Measurements from ENCODE around the gene KIAA1328.
"Not testable (repeated sequence)": the region's sequence is repeated elsewhere in the genome, so short reads cannot be mapped to it uniquely, and the experiment has no call there.

Gene KIAA1328

DNA sequence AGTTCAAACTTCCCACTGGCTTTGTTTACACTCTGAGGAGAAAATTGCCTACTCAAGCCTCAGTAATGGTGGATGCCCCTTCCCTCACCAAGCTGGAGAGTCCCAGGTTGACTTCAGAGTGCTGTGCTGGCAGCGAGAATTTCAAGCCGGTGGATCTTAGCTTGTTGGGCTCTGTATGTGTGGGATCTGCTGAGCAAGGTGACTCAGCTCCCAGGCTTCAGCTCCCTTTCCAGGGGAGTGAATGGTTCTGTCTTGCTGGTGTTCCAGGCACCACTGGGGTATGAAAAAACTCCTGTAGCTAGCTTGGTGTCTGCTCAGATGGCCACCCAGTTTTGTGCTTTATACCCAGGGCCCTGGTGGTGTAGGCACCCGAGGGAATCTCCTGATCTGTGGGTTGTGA, 50.9 kb downstream of the KIAA1328 start:
- DNase-seq (ENCODE audit: extremely low read depth in 1 of 2, low read depth in 1 of 2): not testable (repeated sequence)

GRCh38 chr18:36885981-36886380, 57.1 kb downstream of the KIAA1328 start:
- DNase-seq (ENCODE audit: extremely low read depth in 1 of 2, low read depth in 1 of 2): no peak

- no peak for DNase-seq (ENCODE audit: extremely low read depth in 1 of 2, low read depth in 1 of 2)
Observed at GRCh38 chr18:36887114-36887513, 58.2 kb downstream of the KIAA1328 start.

- no peak for DNase-seq (ENCODE audit: extremely low read depth in 1 of 2, low read depth in 1 of 2)
Observed at GRCh38 chr18:36887864-36888263, 58.9 kb downstream of the KIAA1328 start.

DNA sequence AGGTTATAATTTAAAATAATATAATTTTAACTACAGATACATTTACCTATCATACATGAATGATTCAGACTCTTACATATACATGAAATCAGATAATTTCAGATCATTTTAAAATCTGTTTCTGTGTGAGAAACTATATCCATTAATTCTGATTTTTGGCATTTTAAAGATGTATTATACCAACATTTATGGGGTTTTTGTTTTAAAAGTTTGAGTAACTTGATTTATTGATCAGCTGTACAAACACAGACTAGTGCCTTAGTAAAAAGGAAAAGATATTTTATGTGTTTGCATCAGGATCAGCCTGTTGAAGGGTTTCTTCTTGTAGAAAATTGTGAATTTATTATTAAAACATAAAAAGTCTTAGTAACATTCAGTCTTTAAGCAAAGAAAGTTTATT, 59.9 kb downstream of the KIAA1328 start:
- DNase-seq (ENCODE audit: extremely low read depth in 1 of 2, low read depth in 1 of 2): no peak

GRCh38 chr18:36889321-36889720, 60.4 kb downstream of the KIAA1328 start:
- DNase-seq (ENCODE audit: extremely low read depth in 1 of 2, low read depth in 1 of 2): no peak

DNA sequence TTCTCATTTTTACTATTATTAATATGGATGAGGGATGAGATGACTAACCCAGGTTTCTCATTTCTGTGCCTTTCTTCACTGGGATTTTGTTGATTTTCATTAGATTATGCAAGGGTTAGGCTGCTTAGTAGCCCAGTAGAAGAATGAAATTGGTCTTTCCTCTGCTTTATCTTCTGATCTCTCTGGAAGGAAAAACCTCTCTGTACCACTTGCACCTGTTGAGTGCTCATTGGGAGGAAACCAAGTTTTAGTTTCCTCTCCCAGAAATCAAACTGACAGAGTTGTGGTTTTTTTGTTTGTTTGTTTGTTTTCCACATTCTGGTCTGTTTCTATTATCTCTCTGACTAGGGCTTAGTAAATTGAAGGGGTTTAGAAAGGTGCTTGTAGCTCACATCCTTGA, 60.8 kb downstream of the KIAA1328 start:
- DNase-seq (ENCODE audit: extremely low read depth in 1 of 2, low read depth in 1 of 2): no peak

GRCh38 chr18:36890598-36890997, 61.7 kb downstream of the KIAA1328 start:
- DNase-seq (ENCODE audit: extremely low read depth in 1 of 2, low read depth in 1 of 2): no peak

DNA sequence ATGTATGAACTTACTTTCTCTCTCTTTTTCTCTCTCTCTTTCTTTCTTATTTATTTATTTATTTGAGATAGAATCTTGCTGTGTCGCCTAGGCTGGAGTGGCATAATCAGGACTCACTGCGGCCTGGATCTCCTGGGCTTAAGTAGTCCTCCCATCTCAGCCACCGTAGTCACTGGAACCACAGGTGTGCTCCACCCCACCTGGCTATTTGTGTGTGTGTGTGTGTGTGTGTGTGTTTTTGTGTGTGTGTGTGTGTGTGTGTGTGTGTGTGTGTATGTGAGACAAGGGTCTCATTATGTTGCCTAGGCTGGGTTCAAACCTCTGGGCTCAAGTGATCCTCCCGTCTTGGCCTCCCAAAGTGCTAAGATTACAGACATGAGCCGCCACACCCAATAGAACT, 64.3 kb downstream of the KIAA1328 start:
- DNase-seq (ENCODE audit: extremely low read depth in 1 of 2, low read depth in 1 of 2): no peak

- DNase-seq (ENCODE audit: extremely low read depth in 1 of 2, low read depth in 1 of 2): no peak
Observed at GRCh38 chr18:36895606-36896005, 66.7 kb downstream of the KIAA1328 start.

DNA sequence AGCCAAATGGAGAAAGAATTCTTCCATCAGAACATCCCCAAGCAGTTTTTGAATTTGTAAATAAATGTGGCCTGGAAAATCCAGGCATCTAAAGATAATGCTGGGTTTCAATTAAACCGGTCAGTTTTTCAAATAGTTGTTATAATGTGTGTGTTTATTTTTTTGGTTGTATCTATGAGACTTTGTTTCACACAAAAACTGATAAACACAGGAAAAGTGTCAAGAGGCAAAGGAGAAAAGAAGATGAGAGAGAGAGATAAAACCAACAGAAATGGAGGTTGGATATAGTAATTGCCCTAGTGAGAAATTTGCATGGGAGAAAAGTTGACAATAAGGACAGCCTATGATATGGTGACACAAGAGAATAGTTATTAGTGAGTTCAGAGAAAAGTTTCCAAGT, 68.3 kb downstream of the KIAA1328 start:
- DNase-seq (ENCODE audit: extremely low read depth in 1 of 2, low read depth in 1 of 2): no peak

DNA sequence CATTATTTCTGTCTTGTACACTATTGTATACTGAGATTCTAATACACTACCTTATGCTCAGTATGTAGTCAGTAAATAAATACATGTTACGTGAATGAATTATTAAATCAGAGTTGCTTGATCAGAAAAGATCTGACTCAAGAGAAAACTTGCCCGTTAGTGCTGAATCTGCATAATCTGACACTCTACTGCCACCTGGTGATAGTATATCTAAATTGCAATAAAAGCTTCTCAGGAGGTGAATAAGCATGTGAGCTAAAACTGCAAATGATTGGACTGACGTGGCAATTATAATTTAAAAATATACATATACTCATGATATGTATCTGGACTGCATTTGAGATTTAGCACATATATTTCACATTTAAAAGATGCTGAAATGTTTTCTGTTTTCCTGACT, 70.4 kb downstream of the KIAA1328 start:
- no peak for DNase-seq (ENCODE audit: extremely low read depth in 1 of 2, low read depth in 1 of 2)

DNA sequence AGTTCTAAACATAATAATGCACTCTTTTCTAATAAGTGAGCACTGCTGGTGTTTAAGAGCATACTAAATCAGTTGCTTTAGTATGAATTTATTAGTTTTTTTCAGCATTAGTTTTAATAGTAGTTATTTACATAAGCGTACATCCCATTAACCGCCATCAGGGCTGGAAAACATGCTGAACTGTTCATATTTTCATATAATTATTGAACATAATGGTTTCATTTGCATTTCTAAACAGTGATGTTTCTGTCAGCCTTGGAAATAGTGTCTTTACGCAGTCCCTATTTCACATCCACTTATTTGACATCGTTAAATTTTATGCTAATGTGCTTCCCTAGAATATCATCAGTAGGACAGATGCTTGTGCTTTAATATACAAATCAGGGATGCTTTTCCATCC, 71.5 kb downstream of the KIAA1328 start:
- no peak for DNase-seq (ENCODE audit: extremely low read depth in 1 of 2, low read depth in 1 of 2)

DNA sequence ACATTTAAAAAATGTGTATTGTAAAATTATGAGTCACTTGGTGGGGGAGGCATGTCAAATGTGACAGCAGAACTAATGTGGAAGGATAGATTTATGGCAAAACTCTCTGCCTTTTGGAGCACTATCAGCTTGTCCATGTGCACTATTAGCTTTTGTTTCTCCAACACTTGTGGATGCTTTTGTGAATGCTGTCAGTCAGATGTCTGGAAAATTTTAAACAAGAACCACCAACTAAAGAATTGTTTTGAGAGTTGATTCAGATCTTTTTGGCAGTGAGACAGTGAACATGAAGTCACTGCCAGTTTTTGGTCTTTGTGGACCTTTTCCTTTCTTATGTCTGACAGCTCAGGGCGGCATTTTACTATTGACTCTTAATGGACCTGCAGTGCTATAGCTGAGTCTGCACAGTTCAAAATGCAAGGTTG, 72.4 kb downstream of the KIAA1328 start:
- DNase-seq (ENCODE audit: extremely low read depth in 1 of 2, low read depth in 1 of 2): no peak

GRCh38 chr18:36903215-36903928, 74.4 kb downstream of the KIAA1328 start:
- DNase-seq (ENCODE audit: extremely low read depth in 1 of 2, low read depth in 1 of 2): no peak

DNA sequence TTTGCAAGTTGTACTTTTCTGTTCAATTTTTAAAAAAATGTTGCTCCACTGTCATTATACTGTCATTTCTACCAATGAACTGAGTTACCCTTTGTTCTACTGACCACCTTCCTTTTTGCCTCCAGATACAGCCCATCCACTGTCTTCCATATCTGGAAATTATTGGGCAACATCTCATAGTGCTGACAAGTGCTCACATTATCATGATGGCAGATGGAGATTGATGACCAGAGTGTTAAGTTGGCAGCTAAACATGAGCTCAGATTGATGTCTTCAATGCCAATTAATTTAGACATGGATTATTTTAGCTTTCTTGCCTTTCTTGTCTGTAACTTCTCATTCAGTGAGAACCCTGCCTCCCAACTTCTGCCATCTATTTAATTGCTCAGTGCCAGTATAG, 76.6 kb downstream of the KIAA1328 start:
- DNase-seq (ENCODE audit: extremely low read depth in 1 of 2, low read depth in 1 of 2): no peak

DNA sequence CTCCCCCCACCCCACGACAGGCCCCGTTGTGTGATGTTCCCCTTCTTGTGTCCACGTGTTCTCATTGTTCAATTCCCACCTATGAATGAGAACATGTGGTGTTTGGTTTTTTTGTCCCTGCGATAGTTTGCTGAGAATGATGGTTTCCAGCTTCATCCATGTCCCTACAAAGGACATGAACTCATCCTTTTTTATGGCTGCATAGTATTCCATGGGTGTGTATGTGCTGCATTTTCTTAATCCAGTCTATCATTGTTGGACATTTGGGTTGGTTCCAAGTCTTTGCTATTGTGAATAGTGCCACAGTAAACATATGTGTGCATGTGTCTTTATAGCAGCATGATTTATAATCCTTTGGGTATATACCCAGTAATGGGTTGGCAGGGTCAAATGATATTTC, 80.4 kb downstream of the KIAA1328 start:
- not testable (repeated sequence) for DNase-seq (ENCODE audit: extremely low read depth in 1 of 2, low read depth in 1 of 2)

GRCh38 chr18:36912887-36913286, 84.0 kb downstream of the KIAA1328 start:
- no peak for DNase-seq (ENCODE audit: extremely low read depth in 1 of 2, low read depth in 1 of 2)

GRCh38 chr18:36917907-36918306, 89.0 kb downstream of the KIAA1328 start:
- no peak for DNase-seq (ENCODE audit: extremely low read depth in 1 of 2, low read depth in 1 of 2)

DNA sequence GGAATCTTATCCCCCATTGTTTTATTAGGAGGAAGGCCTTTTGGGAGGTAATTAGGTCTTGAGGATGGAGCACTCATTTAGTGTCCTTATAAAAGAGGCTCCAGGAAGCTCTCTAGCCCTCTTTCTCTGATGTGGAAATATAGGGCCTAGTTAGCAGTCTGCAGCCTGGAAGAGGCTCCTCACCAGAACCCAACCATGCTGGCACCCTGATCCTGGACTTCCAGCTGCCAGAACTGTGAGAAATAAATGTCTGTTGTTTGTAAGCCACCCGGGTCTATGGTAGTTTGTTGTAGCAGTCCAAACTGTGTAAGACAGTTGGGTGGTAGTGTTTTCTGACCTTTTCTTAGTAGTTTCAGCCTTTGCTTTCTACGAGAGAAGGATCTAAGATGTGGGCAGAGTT, 100.7 kb downstream of the KIAA1328 start:
- DNase-seq (ENCODE audit: extremely low read depth in 1 of 2, low read depth in 1 of 2): no peak

GRCh38 chr18:36931106-36931505, 102.2 kb downstream of the KIAA1328 start:
- no peak for DNase-seq (ENCODE audit: extremely low read depth in 1 of 2, low read depth in 1 of 2)

GRCh38 chr18:36933552-36933951, 104.6 kb downstream of the KIAA1328 start:
- DNase-seq (ENCODE audit: extremely low read depth in 1 of 2, low read depth in 1 of 2): no peak

- DNase-seq (ENCODE audit: extremely low read depth in 1 of 2, low read depth in 1 of 2): no peak
Observed at GRCh38 chr18:36934884-36935283, 106.0 kb downstream of the KIAA1328 start.

Data from stimulated activated CD8-positive, alpha-beta memory T cell treated with anti-CD3 and anti-CD28 coated beads, Interleukin-7, amount 100 ng/mL, for 48 hours (primary cell).